T-helper 2 cell treated with Interferon-gamma antibody and Interleukin-4, amounts not matched to agents 100 ng/mL and 5 ng/mL, for 36 hours (primary cell): ENCODE results near the gene FGFRL1. TPM values are rescaled to one million over a fixed set of nuclear protein-coding genes. Genes with fewer than 3 reads are reported as not detected.

Experiments
- intact Hi-C: fragments of 100-400 bp; cut with micrococcal nuclease; formaldehyde crosslinking; loops from one replicate; pipeline ENCODE4 v1.15.1; 2023
- total RNA-seq: library from RNA; stranded (reverse); gene quantifications from 2 replicates; pipeline ENCODE4 v1.2.3, GENCODE V29; 2022

The FGFRL1 gene
- total RNA-seq, 1 donor from 2014 or later, result 16.1 TPM

DNA sequence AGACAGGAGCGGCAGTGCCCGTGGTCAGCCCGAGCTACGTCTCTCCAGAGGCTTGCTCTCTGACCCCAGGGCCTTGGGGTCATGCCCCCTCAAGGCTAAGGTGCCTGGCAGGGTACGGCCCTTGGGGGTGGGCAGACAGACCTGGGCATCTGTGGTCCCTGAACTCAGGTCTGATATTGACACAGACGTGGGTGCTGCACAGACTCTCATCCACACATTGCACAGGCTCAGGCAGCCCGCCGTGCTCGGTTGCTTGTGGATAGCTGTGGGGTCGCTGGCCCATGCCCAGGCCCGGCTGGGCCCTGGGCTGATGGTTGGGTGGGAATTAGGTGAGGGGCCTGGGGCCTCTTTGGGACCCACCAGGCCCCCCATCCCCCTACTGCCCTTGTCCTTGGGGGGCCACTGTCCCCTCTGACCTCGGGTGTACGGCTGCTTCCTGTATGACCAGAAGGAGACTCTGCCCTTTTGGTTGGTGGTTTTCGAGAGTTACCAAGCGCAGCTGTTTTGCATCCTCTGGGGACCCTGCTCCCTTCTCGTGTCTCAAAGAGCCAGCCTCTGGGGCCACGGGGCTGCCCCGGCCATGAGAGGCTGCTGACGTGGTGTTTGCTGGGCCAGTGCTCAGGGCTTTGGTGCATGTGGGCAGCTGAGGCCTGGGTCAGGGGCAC, 10.1 kb downstream of the FGFRL1 start:
- intact Hi-C loops, result no loop called here

DNA sequence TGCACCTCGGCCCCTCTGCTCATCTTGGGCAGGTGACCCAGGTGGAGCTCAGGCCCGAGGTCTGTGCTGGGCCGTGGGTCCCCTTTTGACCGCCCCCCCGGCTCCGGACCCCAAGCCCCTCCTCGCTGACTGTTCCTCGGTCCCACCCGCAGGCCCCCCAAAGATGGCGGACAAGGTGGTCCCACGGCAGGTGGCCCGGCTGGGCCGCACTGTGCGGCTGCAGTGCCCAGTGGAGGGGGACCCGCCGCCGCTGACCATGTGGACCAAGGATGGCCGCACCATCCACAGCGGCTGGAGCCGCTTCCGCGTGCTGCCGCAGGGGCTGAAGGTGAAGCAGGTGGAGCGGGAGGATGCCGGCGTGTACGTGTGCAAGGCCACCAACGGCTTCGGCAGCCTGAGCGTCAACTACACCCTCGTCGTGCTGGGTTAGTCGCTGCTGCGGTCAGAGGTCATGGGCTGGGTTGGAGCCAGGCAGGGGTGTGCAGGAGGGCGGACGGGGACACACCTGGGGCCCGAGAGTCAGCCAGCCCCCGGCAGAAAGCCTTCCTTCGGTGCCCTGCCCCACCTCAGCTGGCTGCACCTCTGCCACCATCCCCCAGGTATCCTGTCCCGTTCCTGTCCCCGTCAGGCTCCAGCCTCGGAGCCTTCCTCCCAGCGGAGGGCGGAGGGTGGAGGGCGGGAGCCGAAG, 10.8 kb downstream of the FGFRL1 start:
- intact Hi-C loops, result no loop called here

DNA sequence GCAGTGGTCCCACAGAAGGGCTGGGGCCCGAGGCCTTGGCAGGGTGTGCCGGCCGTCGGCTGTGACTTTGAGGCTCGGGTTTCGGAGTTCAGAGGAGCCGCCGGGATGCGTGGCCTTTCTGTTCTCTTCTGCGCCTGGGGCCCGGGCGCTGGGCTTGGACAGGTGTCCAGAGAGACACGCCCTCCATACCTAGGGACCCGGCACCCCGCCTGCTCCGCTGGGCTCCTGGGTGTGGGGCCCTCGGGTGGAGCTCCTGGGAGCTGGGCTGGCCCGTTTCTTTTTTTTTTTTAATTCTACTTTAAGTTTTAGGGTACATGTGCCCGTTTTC, 11.3 kb downstream of the FGFRL1 start:
- intact Hi-C loops, result no loop called here

DNA sequence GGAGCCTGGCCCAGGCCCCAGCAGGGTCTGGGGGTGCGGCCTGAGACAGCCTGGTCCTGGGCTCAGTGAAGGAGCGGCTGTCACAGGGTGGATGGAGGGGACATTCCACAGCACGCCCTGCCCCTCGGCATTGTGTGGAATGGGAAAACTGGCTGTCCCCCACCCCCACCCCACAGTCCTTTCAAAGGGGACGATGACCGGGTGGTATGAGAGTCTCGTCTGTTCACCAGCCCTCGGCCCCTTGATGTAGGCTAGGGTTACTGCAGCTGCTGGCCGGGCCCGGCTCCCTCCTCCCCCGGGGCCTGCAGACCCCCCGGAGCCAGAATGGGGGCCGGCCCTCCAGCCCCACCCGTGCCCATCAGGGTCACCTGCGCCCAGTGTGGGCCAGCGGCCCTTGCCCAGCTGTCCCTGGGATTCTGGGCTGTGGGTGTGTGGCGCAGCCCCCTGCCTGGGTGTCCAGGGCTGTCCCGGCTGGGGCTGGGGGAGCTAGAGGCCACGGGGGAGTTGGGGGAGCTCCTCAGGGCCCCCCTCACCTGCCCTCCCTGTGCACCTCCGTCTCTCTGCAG, 11.7 kb downstream of the FGFRL1 start:
- intact Hi-C loops, result no loop called here

DNA sequence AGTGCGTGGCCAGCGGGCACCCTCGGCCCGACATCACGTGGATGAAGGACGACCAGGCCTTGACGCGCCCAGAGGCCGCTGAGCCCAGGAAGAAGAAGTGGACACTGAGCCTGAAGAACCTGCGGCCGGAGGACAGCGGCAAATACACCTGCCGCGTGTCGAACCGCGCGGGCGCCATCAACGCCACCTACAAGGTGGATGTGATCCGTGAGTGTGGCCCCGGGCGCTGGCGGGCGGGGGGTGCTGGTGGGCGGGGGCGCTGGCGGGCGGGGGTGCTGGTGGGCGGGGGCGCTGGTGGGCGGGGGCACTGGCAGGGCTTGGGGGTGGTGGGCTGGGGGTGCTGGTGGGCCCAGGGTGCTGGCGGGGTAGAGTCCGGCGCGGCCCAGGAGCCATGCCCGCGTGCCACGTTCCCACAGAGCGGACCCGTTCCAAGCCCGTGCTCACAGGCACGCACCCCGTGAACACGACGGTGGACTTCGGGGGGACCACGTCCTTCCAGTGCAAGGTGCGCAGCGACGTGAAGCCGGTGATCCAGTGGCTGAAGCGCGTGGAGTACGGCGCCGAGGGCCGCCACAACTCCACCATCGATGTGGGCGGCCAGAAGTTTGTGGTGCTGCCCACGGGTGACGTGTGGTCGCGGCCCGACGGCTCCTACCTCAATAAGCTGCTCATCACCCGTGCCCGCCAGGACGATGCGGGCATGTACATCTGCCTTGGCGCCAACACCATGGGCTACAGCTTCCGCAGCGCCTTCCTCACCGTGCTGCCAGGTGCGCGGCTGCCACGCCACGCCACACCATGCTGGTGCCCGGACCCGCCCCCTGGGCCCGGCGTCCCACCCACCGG, 12.7 kb downstream of the FGFRL1 start:
- intact Hi-C loops, result no loop called here

DNA sequence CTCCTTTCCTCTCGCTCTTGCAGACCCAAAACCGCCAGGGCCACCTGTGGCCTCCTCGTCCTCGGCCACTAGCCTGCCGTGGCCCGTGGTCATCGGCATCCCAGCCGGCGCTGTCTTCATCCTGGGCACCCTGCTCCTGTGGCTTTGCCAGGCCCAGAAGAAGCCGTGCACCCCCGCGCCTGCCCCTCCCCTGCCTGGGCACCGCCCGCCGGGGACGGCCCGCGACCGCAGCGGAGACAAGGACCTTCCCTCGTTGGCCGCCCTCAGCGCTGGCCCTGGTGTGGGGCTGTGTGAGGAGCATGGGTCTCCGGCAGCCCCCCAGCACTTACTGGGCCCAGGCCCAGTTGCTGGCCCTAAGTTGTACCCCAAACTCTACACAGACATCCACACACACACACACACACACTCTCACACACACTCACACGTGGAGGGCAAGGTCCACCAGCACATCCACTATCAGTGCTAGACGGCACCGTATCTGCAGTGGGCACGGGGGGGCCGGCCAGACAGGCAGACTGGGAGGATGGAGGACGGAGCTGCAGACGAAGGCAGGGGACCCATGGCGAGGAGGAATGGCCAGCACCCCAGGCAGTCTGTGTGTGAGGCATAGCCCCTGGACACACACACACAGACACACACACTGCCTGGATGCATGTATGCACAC, 13.6 kb downstream of the FGFRL1 start:
- intact Hi-C loops, result no loop called here

DNA sequence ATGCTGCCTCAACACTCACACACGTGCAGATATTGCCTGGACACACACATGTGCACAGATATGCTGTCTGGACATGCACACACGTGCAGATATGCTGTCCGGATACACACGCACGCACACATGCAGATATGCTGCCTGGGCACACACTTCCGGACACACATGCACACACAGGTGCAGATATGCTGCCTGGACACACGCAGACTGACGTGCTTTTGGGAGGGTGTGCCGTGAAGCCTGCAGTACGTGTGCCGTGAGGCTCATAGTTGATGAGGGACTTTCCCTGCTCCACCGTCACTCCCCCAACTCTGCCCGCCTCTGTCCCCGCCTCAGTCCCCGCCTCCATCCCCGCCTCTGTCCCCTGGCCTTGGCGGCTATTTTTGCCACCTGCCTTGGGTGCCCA, 14.7 kb downstream of the FGFRL1 start:
- intact Hi-C loops, result no loop called here

DNA sequence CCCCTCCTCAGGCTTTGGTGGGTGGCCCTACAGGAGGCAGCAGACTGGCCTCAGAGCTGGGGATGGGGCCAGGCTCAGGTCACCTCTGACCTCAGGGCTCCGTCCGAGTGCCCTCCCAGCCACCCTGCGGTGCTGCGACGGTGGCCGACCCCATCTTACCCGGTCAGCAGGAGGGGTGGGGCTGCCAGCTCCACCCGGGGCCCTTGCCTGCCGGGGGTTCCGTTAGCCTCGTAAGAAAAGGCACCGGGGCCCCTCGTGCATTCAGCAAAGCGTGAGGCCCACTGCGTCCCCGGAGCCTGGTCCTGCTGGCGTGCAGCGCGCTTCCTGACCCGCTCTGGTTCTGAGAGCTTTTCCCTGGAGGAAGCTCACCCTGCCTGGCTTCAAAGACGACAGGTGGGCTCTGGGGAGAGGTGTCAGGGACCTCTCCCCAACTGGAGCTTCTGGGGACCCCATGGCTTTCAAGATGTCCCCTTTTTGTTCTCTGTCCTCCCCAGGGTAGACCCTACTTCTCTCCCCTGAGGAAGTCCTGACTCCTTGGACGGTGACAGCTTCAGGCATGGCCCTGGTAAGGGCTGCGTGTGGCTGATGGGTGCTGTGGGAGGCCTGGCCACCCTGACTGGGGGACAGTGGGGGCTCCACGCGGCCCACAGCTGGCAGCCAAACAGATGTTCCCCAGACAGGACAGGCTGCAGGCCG, 15.9 kb downstream of the FGFRL1 start:
- intact Hi-C loops, result no loop called here

DNA sequence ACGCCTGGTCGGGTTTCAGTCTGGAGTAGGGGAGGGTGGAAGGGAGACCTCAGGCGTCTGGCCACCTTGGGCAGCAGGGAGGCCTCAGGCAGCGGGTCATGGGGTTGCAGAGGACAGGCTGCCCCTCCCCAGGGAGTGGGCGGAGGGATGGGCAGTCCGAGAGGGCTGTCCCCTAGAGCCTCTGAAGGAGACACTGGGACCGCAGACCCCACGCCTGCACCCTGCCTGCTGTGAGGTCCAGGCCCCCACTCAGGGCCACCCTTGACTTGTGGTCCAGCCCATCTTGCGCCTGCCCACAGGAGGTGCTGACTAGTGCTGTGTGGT, 16.5 kb downstream of the FGFRL1 start:
- intact Hi-C loops, result no loop called here

DNA sequence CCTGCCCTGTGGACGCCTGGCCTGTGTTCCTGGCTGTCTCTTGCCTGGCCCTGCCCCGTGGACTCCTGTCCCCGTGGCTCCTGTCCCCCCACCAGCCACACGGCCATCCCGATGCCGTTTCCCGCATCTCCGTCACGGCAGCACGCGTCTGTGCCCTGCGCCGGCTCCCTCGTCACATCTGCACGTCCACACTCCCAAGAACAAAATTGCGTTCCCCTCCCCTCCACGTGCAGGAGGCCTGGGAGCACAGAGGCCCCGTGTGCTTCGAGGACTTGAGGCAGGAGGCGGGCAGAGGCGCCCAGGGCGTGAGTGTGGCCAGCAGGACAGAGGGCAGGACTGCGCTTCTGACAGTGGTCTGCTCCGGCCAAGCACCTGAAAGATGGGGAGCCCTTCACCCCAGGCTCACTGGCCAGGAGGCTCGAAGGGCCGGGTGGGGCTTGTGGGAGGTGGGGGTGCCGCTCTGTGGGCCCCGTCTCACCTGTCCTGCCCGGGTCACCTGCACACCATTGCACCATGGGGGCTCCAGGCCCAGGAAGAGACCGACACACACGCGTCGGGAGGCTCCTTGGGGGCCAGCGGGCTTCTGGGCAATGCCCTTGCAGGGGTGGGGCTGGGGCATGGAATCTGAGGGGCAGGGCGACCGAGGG, 17.3 kb downstream of the FGFRL1 start:
- intact Hi-C loops, result no loop called here

DNA sequence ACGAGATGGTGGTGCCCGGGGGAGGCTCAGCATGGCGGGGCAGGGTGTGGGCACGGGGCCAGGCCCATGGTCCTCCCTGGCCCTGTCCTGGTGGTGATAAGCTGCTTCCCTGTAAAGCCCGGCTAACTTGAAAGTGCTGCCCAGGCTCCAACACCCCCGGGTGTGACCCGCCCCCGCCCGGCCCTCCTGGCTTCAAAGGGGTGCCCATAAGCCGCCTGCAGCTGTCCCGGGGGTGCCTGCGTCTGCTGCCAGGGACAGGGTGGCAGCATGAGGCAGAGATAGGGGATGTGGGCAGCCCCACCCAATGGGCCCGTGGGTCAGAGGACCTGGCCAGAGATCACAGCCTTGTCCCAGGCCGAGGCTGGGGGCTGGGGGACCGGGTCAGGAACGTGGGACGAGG, 18.1 kb downstream of the FGFRL1 start:
- intact Hi-C loops, result no loop called here

DNA sequence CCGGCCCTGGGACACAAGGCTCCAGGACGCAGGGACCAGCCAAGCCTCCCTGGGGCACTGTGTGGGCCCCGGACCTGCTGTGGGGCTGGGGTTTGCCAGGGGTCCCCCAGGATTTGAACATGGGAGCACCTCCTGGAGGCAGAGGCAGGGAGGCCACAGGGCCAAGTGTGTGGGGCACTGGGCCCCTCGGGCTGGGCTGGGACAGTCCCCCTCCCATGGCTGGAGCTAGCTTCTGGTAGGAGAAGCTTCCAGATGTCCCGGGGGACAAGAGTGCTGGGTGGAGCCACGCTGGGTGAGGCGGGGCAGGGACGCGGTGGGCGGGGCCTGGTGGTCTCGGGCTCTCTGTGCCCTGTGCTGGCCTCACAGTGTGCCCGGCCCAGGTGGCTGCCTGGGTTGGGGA, 18.6 kb downstream of the FGFRL1 start:
- intact Hi-C loops, result no loop called here

DNA sequence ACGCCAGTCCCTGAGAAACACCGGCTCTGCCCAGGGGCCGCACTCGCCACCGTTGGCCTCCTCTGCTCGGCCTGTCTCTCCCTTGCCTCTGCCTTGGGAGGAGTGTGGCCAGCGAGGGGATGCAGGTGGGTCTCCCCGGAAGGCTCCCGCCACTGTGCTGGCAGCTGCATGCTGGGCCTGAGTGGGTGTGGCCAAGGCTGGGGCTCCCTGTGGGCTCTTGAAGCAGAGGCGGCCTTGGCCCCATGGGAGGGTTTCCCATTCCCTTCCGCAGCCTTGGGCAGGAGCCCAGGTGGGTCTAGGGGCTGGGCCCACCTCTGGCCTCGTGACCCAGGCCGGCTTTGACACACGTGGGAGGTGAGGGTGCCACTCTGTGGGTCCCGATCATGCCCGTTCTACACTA, 19.1 kb downstream of the FGFRL1 start:
- intact Hi-C loops, result no loop called here

DNA sequence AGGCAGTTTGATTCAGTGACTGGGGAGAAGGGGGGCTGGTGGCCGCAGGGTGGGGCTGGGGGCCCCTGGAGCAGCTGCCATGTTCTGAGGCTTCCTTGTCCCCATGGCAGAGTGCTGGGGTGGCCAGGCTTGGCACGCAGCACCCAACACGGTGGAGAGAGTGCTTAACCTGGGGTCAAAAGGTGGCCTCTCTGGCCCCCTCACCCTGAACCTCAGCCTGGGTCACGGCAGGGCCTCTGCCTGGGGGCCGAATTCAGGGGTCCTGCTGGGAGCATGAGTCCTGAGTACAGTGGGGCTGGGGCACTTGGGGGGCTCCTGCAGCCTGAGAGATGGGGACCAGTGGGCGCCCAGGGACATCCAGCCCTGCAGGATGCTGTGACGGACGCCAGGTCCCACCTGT, 19.9 kb downstream of the FGFRL1 start:
- intact Hi-C loops, result no loop called here

DNA sequence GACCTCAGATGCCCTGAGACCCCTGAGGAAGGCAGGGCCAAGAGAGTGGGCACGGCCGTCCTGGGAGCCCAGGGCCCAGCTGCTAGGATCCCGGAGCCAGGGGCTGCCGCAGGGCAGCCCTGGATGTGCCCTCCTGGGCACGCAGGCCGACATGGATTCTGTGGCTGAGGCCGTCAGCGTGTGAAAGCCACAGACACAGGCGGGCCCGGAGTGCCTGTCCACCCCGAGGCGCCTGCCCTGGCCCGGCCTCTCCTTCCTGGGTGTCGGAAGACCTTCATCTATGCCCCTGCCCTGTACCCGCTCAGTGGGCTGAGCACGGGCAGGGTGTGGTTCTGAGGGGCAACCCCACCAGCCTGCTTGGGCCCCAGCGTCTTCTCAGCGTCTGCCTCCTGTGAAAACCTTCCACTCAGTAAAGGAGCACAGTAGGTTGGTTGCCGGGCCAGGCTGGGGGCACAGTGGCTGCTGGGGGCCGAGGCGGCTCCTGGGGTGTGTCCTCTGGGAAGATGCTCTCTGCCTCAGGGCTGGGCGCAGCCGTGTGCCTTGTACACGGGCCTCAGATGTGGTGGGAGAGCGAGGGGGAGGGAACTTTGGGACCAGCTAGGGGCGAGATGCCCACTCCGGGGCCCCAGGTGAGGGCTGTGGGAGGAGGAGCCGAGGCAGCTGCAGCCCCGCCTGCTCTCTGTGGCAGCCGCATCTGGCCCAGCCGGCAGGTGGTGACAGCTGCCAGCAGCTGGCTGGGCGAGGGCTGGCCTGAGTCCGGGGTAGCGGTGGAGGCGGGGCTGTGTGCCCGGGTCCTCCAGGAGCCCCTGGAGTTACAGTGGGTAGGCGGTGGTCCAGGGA, 20.8 kb downstream of the FGFRL1 start:
- intact Hi-C loops, result no loop called here

DNA sequence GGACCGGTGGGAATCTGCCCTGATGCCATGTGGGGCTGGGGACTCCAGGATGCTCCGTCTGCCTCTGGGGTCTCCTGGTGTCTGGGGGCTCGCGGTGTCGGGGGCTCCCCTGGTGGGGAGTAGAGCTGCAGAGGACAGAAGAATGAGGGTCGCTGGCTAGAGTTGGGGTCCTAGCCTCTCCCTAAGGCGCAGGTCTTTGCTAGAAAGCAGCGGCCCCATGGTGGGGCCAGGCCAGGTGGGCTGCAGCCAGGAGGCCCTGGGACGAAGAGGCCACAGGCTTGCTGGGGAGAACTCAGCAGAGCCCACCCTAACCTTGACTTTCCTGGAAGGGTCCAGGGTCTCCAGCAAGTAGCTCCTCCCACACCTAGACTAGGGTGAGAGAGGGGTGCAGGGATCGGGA, 21.4 kb downstream of the FGFRL1 start:
- intact Hi-C loops, result no loop called here

DNA sequence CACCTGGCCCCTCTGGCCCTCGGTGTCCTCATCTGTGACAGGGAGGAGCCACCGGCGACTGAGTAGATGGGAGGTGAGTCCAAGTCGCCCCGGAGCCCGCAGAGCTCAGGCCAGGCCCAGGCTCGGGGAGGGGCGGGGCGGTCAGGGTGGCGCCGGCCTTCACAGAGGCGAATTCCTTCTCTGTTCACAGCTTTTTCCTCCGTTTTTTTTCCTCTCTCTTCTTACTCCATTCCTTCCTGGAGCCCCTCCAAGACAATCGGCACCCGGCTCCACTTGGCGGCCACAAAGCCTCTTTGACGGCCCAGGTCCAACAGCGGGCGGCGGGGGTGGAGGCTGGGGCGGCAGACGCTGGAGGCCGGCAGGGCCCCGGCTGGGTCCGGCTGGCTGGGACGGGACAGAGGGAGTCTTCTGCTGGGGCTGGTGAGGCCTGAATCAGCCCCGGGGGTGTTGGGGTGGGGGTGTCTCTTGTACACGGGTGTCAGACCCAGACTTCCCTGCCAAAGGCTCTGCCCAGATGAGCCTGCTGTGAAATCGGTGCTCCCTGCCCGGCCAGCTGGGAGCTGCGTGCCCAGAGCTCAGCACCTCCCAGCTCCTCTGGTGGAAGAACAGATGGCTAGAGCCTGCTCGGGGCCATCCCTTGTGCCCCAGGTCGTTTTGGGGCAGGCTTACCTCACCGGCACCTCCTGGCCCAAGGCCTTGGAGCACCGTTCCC, 22.6 kb downstream of the FGFRL1 start:
- intact Hi-C loops, result no loop called here

DNA sequence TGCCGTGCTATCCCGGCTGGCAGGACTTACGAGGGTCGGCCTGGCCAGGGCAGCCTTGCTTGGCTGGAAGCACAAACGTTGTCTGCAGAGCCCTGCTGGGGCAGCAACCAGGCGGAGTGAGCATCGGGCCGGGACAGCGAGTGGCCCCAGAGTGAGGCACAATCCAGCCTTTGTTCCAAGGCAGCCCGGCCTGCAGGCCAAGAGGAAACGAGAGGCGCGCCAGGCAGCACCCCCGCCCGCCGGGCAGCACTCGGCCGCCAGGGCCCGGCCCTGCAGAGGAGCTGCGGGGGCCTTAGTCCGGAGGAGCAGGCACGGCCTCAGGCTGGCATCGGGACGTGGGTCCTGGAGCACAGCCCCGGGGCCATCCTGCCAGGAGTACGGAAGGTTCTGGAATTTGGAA, 24.1 kb downstream of the FGFRL1 start:
- intact Hi-C loops, result no loop called here

DNA sequence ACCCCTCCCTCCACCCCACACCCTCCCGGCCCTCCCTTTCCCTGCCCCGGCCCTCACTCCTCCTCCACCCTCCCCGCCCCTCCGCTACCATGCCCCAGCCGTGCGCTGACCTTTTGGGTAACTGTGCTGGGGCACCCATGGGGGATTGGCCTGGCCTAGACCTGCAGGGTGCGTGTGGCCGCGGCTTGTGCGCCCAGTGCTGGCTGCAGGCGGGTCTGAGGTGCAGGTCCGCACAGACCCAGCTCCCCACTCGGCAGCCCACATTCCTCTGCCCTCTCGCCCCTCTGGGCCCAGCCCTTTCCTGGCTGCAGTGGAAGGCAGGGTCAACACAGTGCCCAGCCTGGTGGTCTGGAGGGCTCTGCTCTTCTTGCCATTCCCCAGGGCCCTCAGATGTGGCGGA, 24.7 kb downstream of the FGFRL1 start:
- intact Hi-C loops, result no loop called here
